Stimulated activated CD4-positive, alpha-beta T cell treated with anti-CD3 and anti-CD28 coated beads, TNF-alpha, amount 100 ng/mL, for 48 hours (primary cell): ENCODE results near the gene KCNJ5.

Experiments
- DNase-seq, 3 donors: peaks; one replicate each; pipeline ENCODE4 v3.0.0-alpha.2; 2020; ENCODE audit warnings: low read depth in 3 of 3

Gene KCNJ5

DNA sequence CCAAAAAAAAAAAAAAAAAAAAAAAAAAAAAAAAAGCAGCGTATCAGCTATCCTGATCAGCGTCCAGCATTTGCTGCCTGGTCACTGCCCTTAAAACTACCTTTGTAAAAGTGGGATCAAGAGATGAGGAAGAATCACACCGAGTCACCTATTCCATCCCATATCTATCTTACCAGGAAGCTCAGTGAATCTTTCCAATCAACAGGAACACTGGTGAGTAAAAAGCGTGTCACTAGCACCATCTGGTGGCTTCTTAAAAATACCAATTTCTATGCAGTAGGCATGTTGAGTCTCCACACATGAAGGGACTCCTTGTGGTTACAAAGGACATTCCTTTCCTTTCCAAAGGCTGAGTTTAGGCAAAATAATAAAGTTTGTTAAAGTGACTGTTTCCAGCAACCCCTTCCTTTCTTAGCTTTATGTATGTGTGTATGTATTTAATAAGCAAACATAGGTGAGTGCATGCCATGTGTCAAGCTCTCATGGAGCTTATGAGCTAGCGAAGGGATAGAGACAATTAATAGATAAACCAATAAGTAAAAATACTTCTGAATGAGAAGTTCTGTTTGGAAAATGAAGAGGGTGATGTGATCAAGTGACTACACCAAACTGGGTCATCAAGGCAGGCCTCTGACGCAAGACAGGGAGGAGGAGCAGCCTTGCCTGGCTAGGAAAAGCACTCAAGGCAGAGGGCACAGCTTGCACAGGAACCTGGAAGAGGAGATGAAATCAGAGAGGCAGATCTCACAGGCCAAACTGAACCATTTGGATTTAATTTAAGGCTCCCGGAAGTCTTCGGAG is 65.4 kb downstream of the KCNJ5 start:
- peak in 1 of 3 donors; percentile 14 for DNase-seq

DNA sequence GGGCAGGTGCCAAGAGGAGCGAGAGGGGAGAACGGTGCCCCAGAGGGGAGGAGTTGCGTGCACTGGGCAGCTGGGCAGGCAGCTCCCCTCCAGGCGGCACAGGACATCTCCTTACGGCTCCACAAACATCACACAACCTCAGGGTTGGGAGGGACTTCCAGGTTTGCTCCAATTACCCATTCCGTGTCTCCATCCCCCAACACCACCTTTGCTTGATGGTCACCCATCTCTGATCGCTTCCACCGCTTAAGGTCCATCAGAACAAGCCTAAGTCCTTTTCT is 66.0 kb downstream of the KCNJ5 start:
- DNase-seq, result no peak

DNA sequence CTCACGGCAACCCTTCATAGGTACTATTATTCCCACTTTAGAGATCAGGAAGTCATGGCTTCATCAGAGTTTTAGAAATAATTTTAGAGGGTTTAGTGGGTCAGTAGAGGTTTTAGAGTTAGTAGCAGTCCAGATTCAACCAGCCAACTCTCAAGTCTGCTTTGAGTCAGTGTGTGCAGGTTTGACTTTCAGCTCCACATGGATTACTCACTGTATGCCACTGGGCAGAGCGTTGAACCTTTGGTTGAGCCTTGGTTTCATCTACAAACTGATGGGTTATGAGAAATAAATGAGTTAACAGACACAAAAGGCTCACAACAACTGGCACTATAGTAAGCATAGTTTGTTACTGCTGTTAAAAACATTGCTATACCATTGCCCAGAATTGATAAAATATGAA is 70.5 kb downstream of the KCNJ5 start:
- no peak for DNase-seq

DNA sequence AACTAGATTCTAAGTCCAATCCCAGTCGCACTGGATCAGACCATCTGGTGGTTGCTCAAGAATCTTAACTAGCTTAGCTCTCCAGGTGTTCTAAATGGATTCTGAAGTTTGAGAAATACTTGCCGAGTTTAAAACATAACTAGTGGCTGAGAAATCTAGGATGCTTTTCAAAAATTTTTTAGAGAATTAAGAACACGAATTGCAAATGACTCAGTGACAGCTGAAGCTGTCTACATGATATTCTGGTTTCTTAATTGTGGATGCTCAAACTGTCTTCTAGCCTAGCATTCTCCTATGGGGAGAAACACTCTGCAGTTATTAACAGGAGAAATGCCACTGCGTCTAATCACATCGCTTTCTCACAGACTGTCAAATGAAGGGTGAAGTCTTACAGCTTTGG is 71.7 kb downstream of the KCNJ5 start:
- DNase-seq, result no peak

GRCh38 chr11:128963744-128964325 is 72.7 kb downstream of the KCNJ5 start:
- no peak for DNase-seq

- DNase-seq, result no peak
Observed at GRCh38 chr11:128964463-128964930, 73.3 kb downstream of the KCNJ5 start.

DNA sequence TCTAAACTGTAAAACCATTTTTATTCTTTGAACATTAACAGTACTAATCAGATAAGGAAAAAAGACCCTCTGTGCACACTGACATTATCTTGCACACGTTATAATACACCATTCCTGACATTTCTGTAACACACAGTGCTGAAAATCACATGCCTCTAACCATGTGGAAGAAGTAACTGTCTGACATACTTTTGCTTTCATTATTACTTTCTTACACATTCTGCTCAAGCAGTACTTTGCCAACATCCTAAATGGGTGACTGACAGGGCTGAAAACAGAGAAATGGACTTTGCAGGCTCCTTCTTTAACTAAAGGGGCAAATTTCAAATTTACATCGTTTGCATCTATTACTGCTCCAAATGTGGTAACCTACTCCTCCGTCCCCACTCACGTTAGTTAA is 74.3 kb downstream of the KCNJ5 start:
- DNase-seq, result no peak

- no peak for DNase-seq
Observed at GRCh38 chr11:128967578-128967977, 76.4 kb downstream of the KCNJ5 start.

DNA sequence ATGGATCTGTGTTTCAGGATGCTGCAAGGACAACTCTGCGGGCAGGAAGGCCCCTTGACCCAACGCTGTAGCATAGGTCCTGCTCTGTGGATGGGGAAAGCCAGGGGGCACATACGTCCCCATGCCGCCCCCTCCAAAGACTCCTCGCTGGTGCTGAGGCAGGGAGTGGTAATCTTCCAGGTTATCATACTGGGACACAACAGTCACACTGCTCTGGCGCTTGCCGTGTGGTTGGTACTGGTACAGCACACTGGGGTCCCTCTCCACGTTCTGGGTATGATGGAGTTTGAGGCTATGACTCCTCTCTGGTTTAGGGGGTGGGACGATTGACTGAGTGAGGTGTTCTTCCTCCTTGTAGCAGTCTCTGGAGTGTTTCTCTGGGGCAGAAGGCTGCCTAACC is 77.8 kb downstream of the KCNJ5 start:
- DNase-seq, result no peak
